ENCODE data around the gene DRG2. TPM values are rescaled to one million over a fixed set of nuclear protein-coding genes. Genes with fewer than 3 reads are reported as not detected.

The DRG2 gene
- total RNA-seq, 4 donors from 2014 or later, result 34.7 to 52.3 (median 37.4) TPM

DNA sequence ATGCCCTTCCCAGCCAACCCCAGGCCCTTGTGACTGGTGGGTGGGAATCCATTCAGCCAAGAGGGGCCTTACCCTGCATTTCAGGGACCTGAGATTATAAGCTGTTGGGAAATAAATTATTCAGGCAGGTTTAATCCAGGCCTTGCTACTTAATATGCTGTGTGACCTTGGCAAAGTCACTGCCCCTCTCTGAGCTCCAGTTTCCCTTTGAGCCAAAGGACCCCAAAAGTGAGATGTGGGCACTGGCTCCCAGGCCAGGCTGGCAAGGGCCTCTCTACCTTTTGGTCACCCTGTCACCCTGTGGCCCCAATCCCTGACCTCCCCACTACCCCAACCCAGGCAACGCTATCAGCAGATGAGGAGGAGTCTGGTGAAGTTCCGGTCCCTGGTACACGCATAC, 54.7 kb downstream of the DRG2 start:
- Histone ChIP-seq H3K4me3 (no peak overlapping the region), H3K27ac (no peak overlapping the region), H3K36me3 (no peaks in the 10 kb centered on the region), H3K27me3 (no peaks in the 10 kb centered on the region), H3K4me1 (peaks cover 0 to 10% of the 10 kb centered on the region in 2 donors), H3K9me3 (no peaks in the 10 kb centered on the region)
- TF ChIP-seq POLR2A (IDR thresholded peaks at IDR 0.05), result no peak
- TF ChIP-seq, protein P1, sequence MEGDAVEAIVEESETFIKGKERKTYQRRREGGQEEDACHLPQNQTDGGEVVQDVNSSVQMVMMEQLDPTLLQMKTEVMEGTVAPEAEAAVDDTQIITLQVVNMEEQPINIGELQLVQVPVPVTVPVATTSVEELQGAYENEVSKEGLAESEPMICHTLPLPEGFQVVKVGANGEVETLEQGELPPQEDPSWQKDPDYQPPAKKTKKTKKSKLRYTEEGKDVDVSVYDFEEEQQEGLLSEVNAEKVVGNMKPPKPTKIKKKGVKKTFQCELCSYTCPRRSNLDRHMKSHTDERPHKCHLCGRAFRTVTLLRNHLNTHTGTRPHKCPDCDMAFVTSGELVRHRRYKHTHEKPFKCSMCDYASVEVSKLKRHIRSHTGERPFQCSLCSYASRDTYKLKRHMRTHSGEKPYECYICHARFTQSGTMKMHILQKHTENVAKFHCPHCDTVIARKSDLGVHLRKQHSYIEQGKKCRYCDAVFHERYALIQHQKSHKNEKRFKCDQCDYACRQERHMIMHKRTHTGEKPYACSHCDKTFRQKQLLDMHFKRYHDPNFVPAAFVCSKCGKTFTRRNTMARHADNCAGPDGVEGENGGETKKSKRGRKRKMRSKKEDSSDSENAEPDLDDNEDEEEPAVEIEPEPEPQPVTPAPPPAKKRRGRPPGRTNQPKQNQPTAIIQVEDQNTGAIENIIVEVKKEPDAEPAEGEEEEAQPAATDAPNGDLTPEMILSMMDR (IDR thresholded peaks at IDR 0.05 in 4 of 5, conservative IDR thresholded peaks at IDR 0.05 in 1 of 5), result no peak
- intact Hi-C loops (cut with DNase I; ENCODE audit: low total_unique reads) (no loop called here), in situ Hi-C loops (cut with MboI; ENCODE audit: low sequenced_read_pairs in 4 of 4) (no loop called here)
- ATAC-seq (no peak), DNase-seq (no peak)

DNA sequence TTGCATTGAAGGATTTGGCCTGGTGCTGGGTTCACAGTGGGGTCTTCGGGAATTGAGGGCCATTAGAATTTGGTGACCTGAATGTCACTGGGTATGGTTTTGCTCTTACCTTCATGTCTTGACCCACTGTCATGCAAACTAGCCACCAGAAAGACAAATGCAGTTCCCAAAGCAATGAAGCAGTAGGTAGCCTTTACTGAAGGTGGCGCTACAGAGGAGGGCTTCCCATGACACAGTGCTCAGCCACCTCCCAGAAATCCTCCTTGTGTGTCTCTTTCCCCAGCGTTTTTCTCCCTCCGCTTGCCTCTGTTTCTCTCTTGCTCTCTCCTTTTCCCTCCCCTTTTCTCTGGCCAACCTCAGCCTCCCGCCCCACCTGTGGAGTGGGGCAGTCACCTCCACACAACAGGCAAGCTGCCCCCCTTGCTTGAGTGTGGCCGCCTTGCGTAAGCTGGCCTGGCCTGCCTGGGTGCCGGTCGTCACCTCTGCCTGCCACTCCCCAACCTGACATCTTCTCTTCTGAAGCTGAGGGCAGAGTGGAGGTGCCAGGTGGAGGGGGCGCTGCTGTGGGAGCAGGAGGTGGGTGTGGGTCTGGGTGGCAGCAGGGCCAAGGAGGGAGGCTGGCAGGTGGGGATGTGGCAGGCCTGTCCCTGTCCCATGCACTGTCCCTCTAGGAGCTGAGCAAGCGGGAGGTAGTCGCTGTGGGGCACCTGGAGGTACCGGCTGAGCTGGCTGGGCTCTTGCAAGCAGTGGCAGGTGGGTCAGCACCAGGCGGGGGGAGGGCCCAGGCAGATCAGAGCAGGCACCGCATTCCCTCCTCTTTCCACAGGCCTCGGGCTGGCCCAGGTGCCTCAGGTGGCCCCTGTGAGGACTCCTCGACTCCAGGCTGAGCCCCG, 55.5 kb downstream of the DRG2 start:
- ATAC-seq (no peak), DNase-seq (no peak)
- Histone ChIP-seq H3K27ac (no peak overlapping the region), H3K9me3 (no peaks in the 10 kb centered on the region), H3K27me3 (no peaks in the 10 kb centered on the region), H3K36me3 (no peaks in the 10 kb centered on the region), H3K4me1 (peaks cover 0 to 10% of the 10 kb centered on the region in 2 donors), H3K4me3 (no peak overlapping the region)
- in situ Hi-C loops (cut with MboI; ENCODE audit: low sequenced_read_pairs in 4 of 4), result no loop called here
- no peak for TF ChIP-seq POLR2A (IDR thresholded peaks at IDR 0.05)
- TF ChIP-seq, protein P1 (IDR thresholded peaks at IDR 0.05 in 4 of 5, conservative IDR thresholded peaks at IDR 0.05 in 1 of 5), result no peak
- intact Hi-C loops (cut with DNase I; ENCODE audit: low total_unique reads), result no loop called here

DNA sequence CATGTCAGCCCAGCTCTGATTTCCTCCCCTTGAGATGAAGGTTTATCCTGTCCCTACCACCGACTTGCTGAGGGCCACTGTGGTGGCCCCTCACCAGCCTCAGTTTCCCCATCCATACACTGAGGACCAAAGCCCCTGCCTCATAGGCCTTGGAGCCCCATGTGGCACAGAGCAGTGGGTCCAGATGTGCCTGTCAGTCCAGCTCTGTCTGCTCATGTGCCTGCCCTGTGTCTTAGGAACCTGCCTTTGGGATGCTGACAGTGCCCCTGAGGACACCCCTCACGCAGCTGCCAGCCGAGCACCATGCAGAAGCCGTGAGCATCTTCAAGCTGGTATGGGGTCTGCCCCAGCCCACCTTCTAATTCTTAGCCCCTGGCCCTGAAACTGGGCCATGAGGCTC, 56.5 kb downstream of the DRG2 start:
- intact Hi-C loops (cut with DNase I; ENCODE audit: low total_unique reads), result no loop called here
- no peak for ATAC-seq

DNA sequence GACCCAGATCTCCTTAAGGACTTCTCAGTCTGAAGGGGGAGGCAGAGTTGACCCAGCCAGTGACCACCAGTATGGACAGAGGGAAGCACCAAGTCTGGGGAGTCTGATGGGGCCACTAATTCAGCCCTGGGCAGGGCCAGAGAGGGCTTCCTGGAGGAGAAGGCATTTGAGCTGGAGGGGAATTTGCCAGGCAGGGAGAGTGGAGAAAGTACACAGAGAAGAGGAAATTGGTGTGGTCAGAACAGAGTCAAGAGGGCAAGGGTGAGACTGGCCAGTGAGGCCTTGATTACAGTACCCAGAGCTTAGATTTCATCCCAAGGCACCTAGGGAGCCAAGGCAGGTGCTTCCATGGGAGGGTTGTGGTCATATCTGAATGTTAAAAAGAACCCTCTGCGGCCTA, 57.1 kb downstream of the DRG2 start:
- no peaks in the 10 kb centered on the region for H3K36me3 ChIP-seq
- DNase-seq (no peak), ATAC-seq (no peak)
- H3K4me3 ChIP-seq, result no peak overlapping the region
- TF ChIP-seq, protein P1 (IDR thresholded peaks at IDR 0.05 in 4 of 5, conservative IDR thresholded peaks at IDR 0.05 in 1 of 5), result no peak
- no peak for TF ChIP-seq POLR2A (IDR thresholded peaks at IDR 0.05)
- H3K27ac ChIP-seq, result no peak overlapping the region
- H3K4me1 ChIP-seq, result peaks cover 0 to 8% of the 10 kb centered on the region in 2 donors
- intact Hi-C loops (cut with DNase I; ENCODE audit: low total_unique reads) (no loop called here), in situ Hi-C loops (cut with MboI; ENCODE audit: low sequenced_read_pairs in 4 of 4) (no loop called here)
- no peaks in the 10 kb centered on the region for H3K9me3 ChIP-seq
- no peaks in the 10 kb centered on the region for H3K27me3 ChIP-seq

More for the DNA sequence above, 56.5 kb downstream of the DRG2 start:
- Histone ChIP-seq H3K4me3 (no peak overlapping the region), H3K36me3 (no peaks in the 10 kb centered on the region), H3K27me3 (no peaks in the 10 kb centered on the region), H3K9me3 (no peaks in the 10 kb centered on the region), H3K4me1 (peaks cover 0 to 10% of the 10 kb centered on the region in 2 donors), H3K27ac (no peak overlapping the region)
- in situ Hi-C loops (cut with MboI; ENCODE audit: low sequenced_read_pairs in 4 of 4), result no loop called here
- no peak for DNase-seq
- TF ChIP-seq, protein P1 (IDR thresholded peaks at IDR 0.05 in 4 of 5, conservative IDR thresholded peaks at IDR 0.05 in 1 of 5), result no peak
- no peak for TF ChIP-seq POLR2A (IDR thresholded peaks at IDR 0.05)

Data from gastrocnemius medialis (tissue), 4 donors.